ENCODE data around the gene LY86.

The LY86 gene

GRCh38 chr6:6580225-6580856 is 8.2 kb upstream of the LY86 start:
- no peaks in the 10 kb centered on the region for H3K4me1 ChIP-seq (ENCODE audit: control insufficient read depth, insufficient read depth, low read length)
- no peak overlapping the region for H3K27ac ChIP-seq (ENCODE audit: low read depth, low read length)
- H3K4me3 ChIP-seq (ENCODE audit: low read length), result no peak overlapping the region
- no peak overlapping the region for H3K9ac ChIP-seq (ENCODE audit: low read length)
- no peaks in the 10 kb centered on the region for H3K27me3 ChIP-seq (ENCODE audit: control insufficient read depth, insufficient read depth, low read length)
- H3K36me3 ChIP-seq (ENCODE audit: control insufficient read depth, insufficient read depth, low read length), result no peaks in the 10 kb centered on the region

GRCh38 chr6:6581054-6581453 is 7.5 kb upstream of the LY86 start:
- H3K36me3 ChIP-seq (ENCODE audit: control insufficient read depth, insufficient read depth, low read length), result no peaks in the 10 kb centered on the region
- no peak overlapping the region for H3K4me3 ChIP-seq (ENCODE audit: low read length)
- no peak overlapping the region for H3K27ac ChIP-seq (ENCODE audit: low read depth, low read length)
- H3K27me3 ChIP-seq (ENCODE audit: control insufficient read depth, insufficient read depth, low read length), result no peaks in the 10 kb centered on the region
- H3K4me1 ChIP-seq (ENCODE audit: control insufficient read depth, insufficient read depth, low read length), result no peaks in the 10 kb centered on the region
- no peak overlapping the region for H3K9ac ChIP-seq (ENCODE audit: low read length)

- H3K36me3 ChIP-seq (ENCODE audit: control insufficient read depth, insufficient read depth, low read length), result no peaks in the 10 kb centered on the region
These were observed 6.4 kb upstream of the LY86 start for GRCh38 chr6:6582131-6582530.

GRCh38 chr6:6583836-6584235 is 4.7 kb upstream of the LY86 start:
- Histone ChIP-seq H3K4me3 (ENCODE audit: low read length) (no peak overlapping the region), H3K9ac (ENCODE audit: low read length) (no peak overlapping the region), H3K36me3 (ENCODE audit: control insufficient read depth, insufficient read depth, low read length) (no peaks in the 10 kb centered on the region), H3K4me1 (ENCODE audit: control insufficient read depth, insufficient read depth, low read length) (peaks cover 2% of the 10 kb centered on the region), H3K27me3 (ENCODE audit: control insufficient read depth, insufficient read depth, low read length) (no peaks in the 10 kb centered on the region), H3K27ac (ENCODE audit: low read depth, low read length) (no peak overlapping the region)

More at GRCh38 chr6:6582131-6582530, 6.4 kb upstream of the LY86 start:
- Histone ChIP-seq H3K27ac (ENCODE audit: low read depth, low read length) (no peak overlapping the region), H3K27me3 (ENCODE audit: control insufficient read depth, insufficient read depth, low read length) (no peaks in the 10 kb centered on the region), H3K4me1 (ENCODE audit: control insufficient read depth, insufficient read depth, low read length) (no peaks in the 10 kb centered on the region), H3K9ac (ENCODE audit: low read length) (no peak overlapping the region), H3K4me3 (ENCODE audit: low read length) (no peak overlapping the region)

GRCh38 chr6:6584310-6585002 is 4.1 kb upstream of the LY86 start:
- Histone ChIP-seq H3K27ac (ENCODE audit: low read depth, low read length) (no peak overlapping the region), H3K27me3 (ENCODE audit: control insufficient read depth, insufficient read depth, low read length) (no peaks in the 10 kb centered on the region), H3K4me3 (ENCODE audit: low read length) (no peak overlapping the region), H3K4me1 (ENCODE audit: control insufficient read depth, insufficient read depth, low read length) (peaks cover 2% of the 10 kb centered on the region), H3K9ac (ENCODE audit: low read length) (no peak overlapping the region), H3K36me3 (ENCODE audit: control insufficient read depth, insufficient read depth, low read length) (no peaks in the 10 kb centered on the region)

GRCh38 chr6:6585003-6585311 is 3.6 kb upstream of the LY86 start:
- no peaks in the 10 kb centered on the region for H3K27me3 ChIP-seq (ENCODE audit: control insufficient read depth, insufficient read depth, low read length)
- H3K36me3 ChIP-seq (ENCODE audit: control insufficient read depth, insufficient read depth, low read length), result no peaks in the 10 kb centered on the region
- H3K9ac ChIP-seq (ENCODE audit: low read length), result no peak overlapping the region
- H3K4me1 ChIP-seq (ENCODE audit: control insufficient read depth, insufficient read depth, low read length), result peaks cover 2% of the 10 kb centered on the region
- H3K4me3 ChIP-seq (ENCODE audit: low read length), result no peak overlapping the region
- H3K27ac ChIP-seq (ENCODE audit: low read depth, low read length), result no peak overlapping the region

- no peak overlapping the region for H3K4me3 ChIP-seq (ENCODE audit: low read length)
- no peak overlapping the region for H3K9ac ChIP-seq (ENCODE audit: low read length)
- H3K36me3 ChIP-seq (ENCODE audit: control insufficient read depth, insufficient read depth, low read length), result no peaks in the 10 kb centered on the region
- no peak overlapping the region for H3K27ac ChIP-seq (ENCODE audit: low read depth, low read length)
- H3K27me3 ChIP-seq (ENCODE audit: control insufficient read depth, insufficient read depth, low read length), result no peaks in the 10 kb centered on the region
- H3K4me1 ChIP-seq (ENCODE audit: control insufficient read depth, insufficient read depth, low read length), result peaks cover 2% of the 10 kb centered on the region
These were observed 2.4 kb upstream of the LY86 start for GRCh38 chr6:6586167-6586566.

GRCh38 chr6:6586671-6587526 is 1.6 kb upstream of the LY86 start:
- Histone ChIP-seq H3K9ac (ENCODE audit: low read length) (no peak overlapping the region), H3K4me3 (ENCODE audit: low read length) (no peak overlapping the region), H3K27ac (ENCODE audit: low read depth, low read length) (no peak overlapping the region), H3K4me1 (ENCODE audit: control insufficient read depth, insufficient read depth, low read length) (peaks cover 2% of the 10 kb centered on the region), H3K27me3 (ENCODE audit: control insufficient read depth, insufficient read depth, low read length) (no peaks in the 10 kb centered on the region), H3K36me3 (ENCODE audit: control insufficient read depth, insufficient read depth, low read length) (no peaks in the 10 kb centered on the region)

- Histone ChIP-seq H3K27me3 (ENCODE audit: control insufficient read depth, insufficient read depth, low read length) (no peaks in the 10 kb centered on the region), H3K9ac (ENCODE audit: low read length) (no peak overlapping the region), H3K27ac (ENCODE audit: low read depth, low read length) (no peak overlapping the region), H3K4me1 (ENCODE audit: control insufficient read depth, insufficient read depth, low read length) (peaks cover 2% of the 10 kb centered on the region), H3K36me3 (ENCODE audit: control insufficient read depth, insufficient read depth, low read length) (no peaks in the 10 kb centered on the region), H3K4me3 (ENCODE audit: low read length) (no peak overlapping the region)
These were observed 840 bp upstream of the LY86 start for GRCh38 chr6:6587696-6588063.

GRCh38 chr6:6588924-6589709 is 597 bp downstream of the LY86 start:
- no peak overlapping the region for H3K27ac ChIP-seq (ENCODE audit: low read depth, low read length)
- peaks cover 2% of the 10 kb centered on the region for H3K4me1 ChIP-seq (ENCODE audit: control insufficient read depth, insufficient read depth, low read length)
- H3K4me3 ChIP-seq (ENCODE audit: low read length), result peak overlapping the region; percentile 37
- no peak overlapping the region for H3K9ac ChIP-seq (ENCODE audit: low read length)
- H3K36me3 ChIP-seq (ENCODE audit: control insufficient read depth, insufficient read depth, low read length), result no peaks in the 10 kb centered on the region
- H3K27me3 ChIP-seq (ENCODE audit: control insufficient read depth, insufficient read depth, low read length), result no peaks in the 10 kb centered on the region

- H3K27ac ChIP-seq (ENCODE audit: low read depth, low read length), result no peak overlapping the region
These were observed 2.0 kb downstream of the LY86 start for GRCh38 chr6:6590530-6590929.

GRCh38 chr6:6591778-6592465 is 3.4 kb downstream of the LY86 start:
- Histone ChIP-seq H3K27ac (ENCODE audit: low read depth, low read length) (no peak overlapping the region), H3K4me3 (ENCODE audit: low read length) (no peak overlapping the region), H3K36me3 (ENCODE audit: control insufficient read depth, insufficient read depth, low read length) (no peaks in the 10 kb centered on the region), H3K27me3 (ENCODE audit: control insufficient read depth, insufficient read depth, low read length) (no peaks in the 10 kb centered on the region), H3K4me1 (ENCODE audit: control insufficient read depth, insufficient read depth, low read length) (peaks cover 2% of the 10 kb centered on the region), H3K9ac (ENCODE audit: low read length) (no peak overlapping the region)

More at GRCh38 chr6:6590530-6590929, 2.0 kb downstream of the LY86 start:
- Histone ChIP-seq H3K4me1 (ENCODE audit: control insufficient read depth, insufficient read depth, low read length) (peaks cover 2% of the 10 kb centered on the region), H3K4me3 (ENCODE audit: low read length) (no peak overlapping the region), H3K36me3 (ENCODE audit: control insufficient read depth, insufficient read depth, low read length) (no peaks in the 10 kb centered on the region), H3K9ac (ENCODE audit: low read length) (no peak overlapping the region), H3K27me3 (ENCODE audit: control insufficient read depth, insufficient read depth, low read length) (no peaks in the 10 kb centered on the region)
